SH-SY5Y (cell line): ENCODE data around the gene FALEC.

ENCODE experiments used
- GATA2 ChIP-seq: IDR thresholded peaks from 2 replicates; pipeline ENCODE4 v1.6.1; 2011; ENCODE audit warnings: mild to moderate bottlenecking, low read depth, low read length
- GATA3 ChIP-seq: IDR thresholded peaks from 2 replicates; pipeline ENCODE4 v1.6.1; 2011; ENCODE audit warnings: low read depth, mild to moderate bottlenecking, low read length, moderate library complexity

DNA sequence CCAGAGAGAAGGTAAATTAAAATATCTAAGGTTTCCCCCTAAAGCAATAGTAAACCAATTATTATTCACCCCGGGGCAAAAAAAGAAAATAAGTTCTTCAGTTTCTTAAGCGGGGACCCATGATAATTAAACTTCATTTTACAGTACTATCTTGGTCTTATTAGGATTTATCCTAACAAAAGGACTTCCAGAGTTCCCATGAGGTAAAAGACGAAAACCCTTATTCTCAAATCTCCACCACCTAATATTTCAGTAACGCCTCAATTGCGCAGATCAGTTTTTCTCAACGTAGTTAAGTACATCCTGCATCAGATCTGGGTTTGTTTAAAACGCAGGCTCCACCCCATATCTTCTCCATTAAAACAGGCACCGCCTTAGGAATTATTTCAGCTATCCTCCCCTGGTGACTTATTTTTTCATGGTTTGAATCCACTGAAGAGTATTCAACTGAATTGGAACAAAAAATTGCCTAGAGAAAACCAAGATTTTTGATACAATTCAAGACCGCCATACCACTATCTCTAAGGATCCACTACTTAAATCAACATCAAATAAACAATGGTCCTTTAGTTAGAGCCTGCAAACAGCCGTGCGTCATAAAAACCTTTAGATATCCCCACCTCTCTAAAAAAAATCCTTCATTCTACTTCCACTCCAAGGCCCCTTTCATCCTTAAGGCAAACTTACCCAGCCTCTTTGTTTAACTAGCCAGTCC lies 62.2 kb downstream of the FALEC start:
- no peak for TF ChIP-seq GATA2
- TF ChIP-seq GATA3, result no peak
